ENCODE measurements around the gene KDM4C.

- TF ChIP-seq CTCF (IDR thresholded peaks at IDR 0.05 in 8 of 11, conservative IDR thresholded peaks at IDR 0.05 in 3 of 11) (no peak), POLR2A (IDR thresholded peaks at IDR 0.05) (no peak), POLR2AphosphoS5 (IDR thresholded peaks at IDR 0.05) (no peak)
Measured at GRCh38 chr9:6902423-6902822, 144.7 kb downstream of the KDM4C start.
